IMR-90 (cell line): ENCODE measurements around the gene LSM2. TPM values are rescaled to one million over a fixed set of nuclear protein-coding genes. Genes with fewer than 3 reads are reported as not detected.

Source experiments
- ATAC-seq: fragments of 200-7000 bp; cut with Tn5 transposase; 2 replicates; pipeline ENCODE4 v1.9.1; 2020; ENCODE audit warnings: low read depth, mild to moderate bottlenecking, moderate library complexity
- BruUV-seq: library from RNA; stranded (reverse); fragments of 400-500 nt; replicated peaks from 2 replicates; lab custom pipeline; 2021; lab: Mats Ljungman, UMichigan
- CTCF ChIA-PET: fragments of 300-600 bp; formaldehyde crosslinking; extraction: SDS; loops from one replicate; lab custom pipeline; 2021; ENCODE audit warnings: antibody characterized with exemption; lab: Yijun Ruan, JAX
- POLR2A ChIA-PET: fragments of 300-600 bp; sonication (Branson Sonifier 250); formaldehyde crosslinking; loops from one replicate; lab custom pipeline; 2022; ENCODE audit warnings: antibody characterized with exemption; ENCODE audit not compliant: unreplicated experiment; lab: Charles Lee
- DNase-seq: peaks from one replicate; pipeline ENCODE4 v3.0.0; 2013
- H2AFZ ChIP-seq: replicated peaks from 2 replicates; pipeline ENCODE3; 2013; ENCODE audit warnings: low read length, mild to moderate bottlenecking; ENCODE audit not compliant: poor library complexity
- H2AK5ac ChIP-seq: 2 replicates; pipeline ENCODE4 v1.6.1; 2013; ENCODE audit warnings: low read depth, low read length, inconsistent platforms
- H2AK9ac ChIP-seq: replicated peaks from 2 replicates; pipeline ENCODE3; 2013; ENCODE audit warnings: mild to moderate bottlenecking, low read depth, low read length, moderate library complexity; ENCODE audit not compliant: poor library complexity
- H2BK120ac ChIP-seq: 2 replicates; pipeline ENCODE4 v1.6.1; 2013; ENCODE audit warnings: low read depth, low read length, inconsistent platforms
- H2BK15ac ChIP-seq: 3 replicates; pipeline ENCODE4 v1.6.1; 2013; ENCODE audit warnings: low read depth, low read length, inconsistent platforms
- H2BK20ac ChIP-seq: 2 replicates; pipeline ENCODE4 v1.6.1; 2013; ENCODE audit warnings: low read depth, mild to moderate bottlenecking, inconsistent platforms, low read length, moderate library complexity
- H2BK5ac ChIP-seq: 2 replicates; pipeline ENCODE4 v1.6.1; 2013; ENCODE audit warnings: mild to moderate bottlenecking, low read depth, low read length, inconsistent platforms; ENCODE audit not compliant: poor library complexity, severe bottlenecking
- H3K14ac ChIP-seq: replicated peaks from 2 replicates; pipeline ENCODE4 v1.6.1; 2013; ENCODE audit warnings: low read depth, low read length, inconsistent platforms
- H3K18ac ChIP-seq: 2 replicates; pipeline ENCODE4 v1.6.1; 2013; ENCODE audit warnings: low read depth, low read length, control low read depth
- H3K23ac ChIP-seq: 2 replicates; pipeline ENCODE4 v1.6.1; 2013; ENCODE audit warnings: low read depth, low read length, inconsistent platforms
- H3K27ac ChIP-seq: 2 replicates; pipeline ENCODE4 v1.5.1; 2013; ENCODE audit warnings: mild to moderate bottlenecking, control low read depth, low read length; ENCODE audit not compliant: insufficient read depth
- H3K27me3 ChIP-seq: 2 replicates; pipeline ENCODE4 v1.6.1; 2013; ENCODE audit warnings: low read length; ENCODE audit not compliant: control insufficient read depth, insufficient read depth
- H3K36me3 ChIP-seq: 2 replicates; pipeline ENCODE4 v1.6.1; 2013; ENCODE audit warnings: low read length, mixed read lengths; ENCODE audit not compliant: control insufficient read depth, insufficient read depth
- H3K4ac ChIP-seq: 2 replicates; pipeline ENCODE4 v1.6.1; 2013; ENCODE audit warnings: low read depth, low read length, inconsistent platforms
- H3K4me1 ChIP-seq: 2 replicates; pipeline ENCODE4 v1.6.1; 2013; ENCODE audit warnings: low read length, mixed read lengths; ENCODE audit not compliant: control insufficient read depth, insufficient read depth
- H3K4me2 ChIP-seq: 2 replicates; pipeline ENCODE4 v1.6.1; 2013; ENCODE audit warnings: low read depth, mild to moderate bottlenecking, control low read depth, low read length, moderate library complexity
- H3K4me3 ChIP-seq: 2 replicates; pipeline ENCODE4 v1.5.1; 2013; ENCODE audit warnings: low read depth, mild to moderate bottlenecking, control low read depth, low read length, moderate library complexity; ENCODE audit not compliant: insufficient read depth
- H3K56ac ChIP-seq: 2 replicates; pipeline ENCODE4 v1.6.1; 2013; ENCODE audit warnings: low read length, inconsistent platforms; ENCODE audit not compliant: insufficient read depth; ENCODE audit errors: extremely low read depth
- H3K79me1 ChIP-seq, 2 experiments: 2 replicates each; pipeline ENCODE4 v1.6.1; 2013; ENCODE audit warnings: low read length in 2 of 2, inconsistent platforms in 1 of 2, low read depth in 1 of 2
- H3K9ac ChIP-seq: 2 replicates; pipeline ENCODE4 v1.6.1; 2013; ENCODE audit warnings: low read depth, low read length, control low read depth
- H3K9me1 ChIP-seq: 2 replicates; pipeline ENCODE4 v1.6.1; 2013; ENCODE audit warnings: low read length, inconsistent platforms; ENCODE audit not compliant: insufficient read depth
- H3K9me3 ChIP-seq: 2 replicates; pipeline ENCODE4 v1.6.1; 2013; ENCODE audit warnings: low read length; ENCODE audit not compliant: control insufficient read depth, insufficient read depth
- H4K20me1 ChIP-seq: 2 replicates; pipeline ENCODE4 v1.6.1; 2013; ENCODE audit warnings: low read length, inconsistent platforms; ENCODE audit not compliant: insufficient read depth
- H4K5ac ChIP-seq: 2 replicates; pipeline ENCODE4 v1.6.1; 2013; ENCODE audit warnings: mild to moderate bottlenecking, low read depth, low read length, control low read depth
- H4K8ac ChIP-seq, 2 experiments: 2 replicates each; pipeline ENCODE4 v1.6.1; 2013; ENCODE audit warnings: low read depth in 2 of 2, low read length in 2 of 2, control low read depth in 1 of 2, inconsistent platforms in 1 of 2
- H4K91ac ChIP-seq: 2 replicates; pipeline ENCODE4 v1.6.1; 2013; ENCODE audit warnings: low read depth, low read length, inconsistent platforms; ENCODE audit not compliant: insufficient read depth
- CEBPB ChIP-seq: IDR thresholded peaks from 2 replicates; pipeline ENCODE4 v1.6.1; 2012; ENCODE audit warnings: low read depth, low read length, improper control_type of control experiment
- CTCF ChIP-seq: conservative IDR thresholded peaks from 2 replicates; pipeline ENCODE4 v1.5.1; 2012; ENCODE audit warnings: mild to moderate bottlenecking, low read depth, low read length, improper control_type of control experiment
- FOS ChIP-seq: fragments of 150-350 bp; IDR thresholded peaks from 2 replicates; pipeline ENCODE4 v1.6.1; 2016; ENCODE audit warnings: low read depth, low read length
- MAZ ChIP-seq: IDR thresholded peaks from 2 replicates; pipeline ENCODE4 v1.6.1; 2012; ENCODE audit warnings: low read depth, mild to moderate bottlenecking, low read length, improper control_type of control experiment, moderate library complexity, borderline replicate concordance
- MXI1 ChIP-seq: IDR thresholded peaks from 2 replicates; pipeline ENCODE4 v1.6.1; 2012; ENCODE audit warnings: low read depth, mild to moderate bottlenecking, low read length, moderate library complexity, borderline replicate concordance
- RAD21 ChIP-seq: IDR thresholded peaks from 2 replicates; pipeline ENCODE4 v1.6.1; 2012; ENCODE audit warnings: low read length, improper control_type of control experiment
- RFX5 ChIP-seq: IDR thresholded peaks from 2 replicates; pipeline ENCODE4 v1.8.0; 2012; ENCODE audit warnings: low read depth, mild to moderate bottlenecking, low read length, moderate library complexity
- SMC3 ChIP-seq: fragments of 150-350 bp; IDR thresholded peaks from 2 replicates; pipeline ENCODE4 v1.6.1; 2016; ENCODE audit warnings: low read depth, mild to moderate bottlenecking, antibody characterized with exemption, low read length, moderate library complexity
- WGBS, 2 experiments: methylation state at CpG; one replicate each; pipeline versions ENCODE4 v1.1.5 to v1.1.7; 2013; ENCODE audit warnings: missing lambda C conversion rate in 2 of 2; ENCODE audit not compliant: insufficient read length in 1 of 2; ENCODE audit errors: extremely low coverage in 2 of 2; 5-methylcytosine and 5-hydroxymethylcytosine counted together
- dilution Hi-C: fragments of 300-500 bp; cut with HindIII; formaldehyde crosslinking; loops from one replicate; pipeline ENCODE4 v1.14.3; 2018; ENCODE audit warnings: low sequenced_read_pairs; ENCODE audit not compliant: unreplicated experiment
- in situ Hi-C: fragments of 300-500 bp; cut with MboI; formaldehyde crosslinking; loops from 3 replicates; pipeline ENCODE4 v1.14.3; 2019; ENCODE audit warnings: low sequenced_read_pairs, inconsistent platforms, mixed read lengths
- intact Hi-C: fragments of 100-400 bp; cut with micrococcal nuclease; formaldehyde crosslinking; loops from 2 replicates; pipeline ENCODE4 v1.10.0; 2022
- polyA plus RNA-seq, 3 experiments: library from polyadenylated mRNA; depleted of rRNA; stranded (reverse); fragments of >200 nt; gene quantifications; 2 replicates each; pipeline ENCODE4 v1.2.3, GENCODE V29; 2012; ENCODE audit warnings: low replicate concordance in 1 of 3
- total RNA-seq: library from RNA; depleted of rRNA; stranded (reverse); fragments of >200 nt; gene quantifications from 2 replicates; pipeline ENCODE4 v1.2.3, GENCODE V29; 2012
- TF ChIP-seq, protein P1 (sequence below): fragments of 150-350 bp; IDR thresholded peaks from 2 replicates; pipeline ENCODE4 v1.6.1; 2016; ENCODE audit warnings: low read depth, mild to moderate bottlenecking, low read length, moderate library complexity, borderline replicate concordance

LSM2 gene
- total and polyA plus RNA-seq, 2 of the 4 experiments (the other 2 are of a cell fraction): 56.3 to 61.0 TPM

DNA sequence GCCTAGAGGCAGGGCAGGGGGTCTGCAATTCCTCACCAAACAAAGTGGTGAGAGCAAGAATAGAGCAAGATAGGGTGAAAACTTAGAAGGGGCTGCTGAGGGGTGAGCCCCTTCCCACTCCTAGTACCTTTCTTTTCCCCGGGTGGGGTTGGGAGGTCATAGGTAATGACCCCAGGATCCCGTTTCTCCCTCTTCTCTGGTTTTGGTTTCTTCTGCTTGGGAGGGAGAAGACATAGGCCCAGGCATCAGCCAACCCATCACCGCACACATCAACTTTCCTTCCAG is 14.7 kb downstream of the LSM2 start:
- intact Hi-C loops (no loop called here), in situ Hi-C loops (no loop called here), dilution Hi-C loops (no loop called here)
- H3K4ac ChIP-seq: no peak overlapping the region
- H3K27ac ChIP-seq: no peak overlapping the region
- no peak overlapping the region for H3K23ac ChIP-seq
- peaks cover 18% of the 10 kb centered on the region for H3K36me3 ChIP-seq
- WGBS, 2 experiments: no CpG with 5 or more reads among the region's 3 CpGs
- no peaks in the 10 kb centered on the region for H3K9me3 ChIP-seq
- no peak overlapping the region for H2AK5ac ChIP-seq
- no peak overlapping the region for H4K8ac ChIP-seq
- no peak for DNase-seq
- peaks cover 0 to 51% of the 10 kb centered on the region in 2 experiments for H3K79me1 ChIP-seq
- 0 out of 2 replicates have a peak, but pooled peaks cover 3% of the 10 kb centered on the region for H3K9me1 ChIP-seq
- H4K20me1 ChIP-seq: no peaks in the 10 kb centered on the region
- H2BK5ac ChIP-seq: no peak overlapping the region
- no peak overlapping the region for H3K14ac ChIP-seq
- H3K4me2 ChIP-seq: no peak overlapping the region
- no peak overlapping the region for H2AFZ ChIP-seq
- ATAC-seq: no peak
- no peak overlapping the region for H4K5ac ChIP-seq
- no peak overlapping the region for H3K18ac ChIP-seq
- no peak overlapping the region for H3K9ac ChIP-seq
- H4K91ac ChIP-seq: no peak overlapping the region
- H2BK120ac ChIP-seq: no peak overlapping the region
- H3K4me3 ChIP-seq: no peak overlapping the region
- TF ChIP-seq FOS (no peak), CTCF (no peak), MAZ (no peak), CEBPB (no peak), RFX5 (no peak), MXI1 (no peak), RAD21 (no peak), SMC3 (no peak)
- TF ChIP-seq, protein P1, sequence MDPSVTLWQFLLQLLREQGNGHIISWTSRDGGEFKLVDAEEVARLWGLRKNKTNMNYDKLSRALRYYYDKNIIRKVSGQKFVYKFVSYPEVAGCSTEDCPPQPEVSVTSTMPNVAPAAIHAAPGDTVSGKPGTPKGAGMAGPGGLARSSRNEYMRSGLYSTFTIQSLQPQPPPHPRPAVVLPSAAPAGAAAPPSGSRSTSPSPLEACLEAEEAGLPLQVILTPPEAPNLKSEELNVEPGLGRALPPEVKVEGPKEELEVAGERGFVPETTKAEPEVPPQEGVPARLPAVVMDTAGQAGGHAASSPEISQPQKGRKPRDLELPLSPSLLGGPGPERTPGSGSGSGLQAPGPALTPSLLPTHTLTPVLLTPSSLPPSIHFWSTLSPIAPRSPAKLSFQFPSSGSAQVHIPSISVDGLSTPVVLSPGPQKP: no peak
- POLR2A ChIA-PET: no interaction called here
- H3K4me1 ChIP-seq: no peaks in the 10 kb centered on the region; the same call in 1 of the 2 replicates
- no peaks in the 10 kb centered on the region for H3K27me3 ChIP-seq
- no peak overlapping the region for H2AK9ac ChIP-seq
- H2BK20ac ChIP-seq: no peak overlapping the region
- CTCF ChIA-PET: interaction anchor here (0.6 to 1.2 kb wide), 2 partner anchors 11 to 47 kb away, joined by 3 read pairs; no protein-coding TSS in a partner anchor
- BruUV-seq: no TSS peak
- no peak overlapping the region for H2BK15ac ChIP-seq
- H3K56ac ChIP-seq: no peak overlapping the region
